ENCODE results near the gene SEMA5A. TPM values are rescaled to one million over a fixed set of nuclear protein-coding genes. Genes with fewer than 3 reads are reported as not detected.

Gene SEMA5A
- polyA plus RNA-seq, 3 donors, result not detected

DNA sequence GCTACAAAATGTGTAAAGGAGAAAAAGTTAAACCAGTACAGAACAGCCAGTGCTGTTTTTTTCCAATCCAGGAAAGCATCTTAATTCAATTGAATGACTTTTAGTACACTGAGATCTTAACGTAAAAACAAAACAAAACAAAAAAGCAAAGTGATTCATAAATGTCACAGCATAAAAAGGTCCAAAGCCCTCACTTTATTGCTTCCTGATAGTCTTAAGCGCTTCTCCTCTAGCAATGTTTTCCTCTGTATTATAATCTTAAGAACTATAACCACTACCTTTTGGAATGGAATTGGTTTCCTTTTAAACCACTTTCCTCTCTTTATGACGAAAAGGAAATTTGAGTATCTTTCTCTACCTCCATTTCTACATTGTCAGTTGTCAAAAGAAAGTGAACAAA, 91.4 kb downstream of the SEMA5A start:
- Histone ChIP-seq H3K36me3 (replicated peaks in 1 of 2; ENCODE audit: control insufficient read depth in 1 of 2, insufficient read depth in 2 of 2, low read length in 2 of 2) (no peaks in the 10 kb centered on the region), H3K4me2 (replicated peaks; ENCODE audit: extremely low read depth, low read length, poor library complexity, severe bottlenecking) (no peak overlapping the region), H3K79me2 (ENCODE audit: insufficient read depth, low read length) (no peaks in the 10 kb centered on the region), H4K20me1 (ENCODE audit: insufficient read depth, low read length) (no peaks in the 10 kb centered on the region), H3K4me1 (ENCODE audit: control insufficient read depth in 1 of 2, insufficient read depth in 2 of 2, low read length in 2 of 2) (no peaks in the 10 kb centered on the region), H2AFZ (ENCODE audit: insufficient read depth, low read depth, low read length, poor library complexity, severe bottlenecking) (no peak overlapping the region), H3K9ac (ENCODE audit: insufficient read depth, low read length, poor library complexity, severe bottlenecking) (no peak overlapping the region), H3K27me3 (ENCODE audit: control insufficient read depth in 2 of 2, insufficient read depth in 2 of 2, low read length in 2 of 2) (no peaks in the 10 kb centered on the region), H3K27ac (ENCODE audit: low read depth in 1 of 2, low read length in 2 of 2) (no peak overlapping the region), H3K4me3 (replicated peaks in 1 of 3; ENCODE audit: low read depth in 2 of 3, low read length in 3 of 3) (no peak overlapping the region), H3K9me3 (replicated peaks in 1 of 2; ENCODE audit: control insufficient read depth in 1 of 2, insufficient read depth in 1 of 2, low read length in 2 of 2) (peaks cover 9 to 10% of the 10 kb centered on the region in 2 donors)
- H3K4me3 Mint-ChIP-seq, result no peak overlapping the region
- no peaks in the 10 kb centered on the region for H3K4me1 Mint-ChIP-seq
- no peak for DNase-seq
- peaks cover 0 to 2% (median 0%) of the 10 kb centered on the region in 3 donors for H3K27me3 Mint-ChIP-seq (ENCODE audit: low read depth in 3 of 3)
- intact Hi-C loops (cut with micrococcal nuclease), result no loop called here
- peaks cover 2 to 14% (median 10%) of the 10 kb centered on the region in 7 donors for H3K9me3 Mint-ChIP-seq
- TF ChIP-seq, protein P1, sequence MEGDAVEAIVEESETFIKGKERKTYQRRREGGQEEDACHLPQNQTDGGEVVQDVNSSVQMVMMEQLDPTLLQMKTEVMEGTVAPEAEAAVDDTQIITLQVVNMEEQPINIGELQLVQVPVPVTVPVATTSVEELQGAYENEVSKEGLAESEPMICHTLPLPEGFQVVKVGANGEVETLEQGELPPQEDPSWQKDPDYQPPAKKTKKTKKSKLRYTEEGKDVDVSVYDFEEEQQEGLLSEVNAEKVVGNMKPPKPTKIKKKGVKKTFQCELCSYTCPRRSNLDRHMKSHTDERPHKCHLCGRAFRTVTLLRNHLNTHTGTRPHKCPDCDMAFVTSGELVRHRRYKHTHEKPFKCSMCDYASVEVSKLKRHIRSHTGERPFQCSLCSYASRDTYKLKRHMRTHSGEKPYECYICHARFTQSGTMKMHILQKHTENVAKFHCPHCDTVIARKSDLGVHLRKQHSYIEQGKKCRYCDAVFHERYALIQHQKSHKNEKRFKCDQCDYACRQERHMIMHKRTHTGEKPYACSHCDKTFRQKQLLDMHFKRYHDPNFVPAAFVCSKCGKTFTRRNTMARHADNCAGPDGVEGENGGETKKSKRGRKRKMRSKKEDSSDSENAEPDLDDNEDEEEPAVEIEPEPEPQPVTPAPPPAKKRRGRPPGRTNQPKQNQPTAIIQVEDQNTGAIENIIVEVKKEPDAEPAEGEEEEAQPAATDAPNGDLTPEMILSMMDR (IDR thresholded peaks at IDR 0.05), result no peak
- H3K36me3 Mint-ChIP-seq, result no peaks in the 10 kb centered on the region
- WGBS (ENCODE audit: insufficient coverage), result no CpG with 5 or more reads among the region's 3 CpGs
- H3K27ac Mint-ChIP-seq, result no peak overlapping the region

DNA sequence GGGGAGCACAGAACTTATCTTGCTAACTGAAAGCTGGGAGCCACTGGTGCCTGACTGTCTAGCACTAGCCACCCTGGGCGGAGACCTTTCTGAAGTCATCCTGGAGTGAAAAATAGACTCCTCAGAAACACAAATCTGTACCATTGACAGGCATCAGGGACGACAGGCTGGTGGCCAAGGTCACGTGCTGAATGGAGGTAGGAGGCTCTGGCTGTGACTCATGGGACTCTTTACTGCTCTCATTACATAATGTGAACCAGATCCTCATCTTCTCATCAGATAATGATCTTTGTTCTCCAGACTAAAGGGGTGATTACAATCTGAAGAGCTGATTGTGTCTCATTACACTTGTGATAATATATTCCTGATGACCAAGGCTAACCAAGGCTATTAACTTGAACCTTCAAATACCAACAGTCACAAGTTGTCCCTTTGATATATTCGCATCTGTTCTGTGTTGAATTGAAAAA, 91.8 kb downstream of the SEMA5A start:
- TF ChIP-seq, protein P1 (IDR thresholded peaks at IDR 0.05), result no peak
- intact Hi-C loops (cut with micrococcal nuclease), result no loop called here
- no peak overlapping the region for H3K4me3 ChIP-seq (replicated peaks in 1 of 3; ENCODE audit: low read depth in 2 of 3, low read length in 3 of 3)
- H3K4me2 ChIP-seq (replicated peaks; ENCODE audit: extremely low read depth, low read length, poor library complexity, severe bottlenecking), result no peak overlapping the region
- H3K9me3 Mint-ChIP-seq, result peaks cover under 1 to 19% (median 10%) of the 10 kb centered on the region in 7 donors
- H3K9me3 ChIP-seq (replicated peaks in 1 of 2; ENCODE audit: control insufficient read depth in 1 of 2, insufficient read depth in 1 of 2, low read length in 2 of 2), result peaks cover 5 to 10% of the 10 kb centered on the region in 2 donors
- no peaks in the 10 kb centered on the region for H3K36me3 ChIP-seq (replicated peaks in 1 of 2; ENCODE audit: control insufficient read depth in 1 of 2, insufficient read depth in 2 of 2, low read length in 2 of 2)
- no peaks in the 10 kb centered on the region for H3K36me3 Mint-ChIP-seq
- no peaks in the 10 kb centered on the region for H3K4me1 ChIP-seq (ENCODE audit: control insufficient read depth in 1 of 2, insufficient read depth in 2 of 2, low read length in 2 of 2)
- H3K9ac ChIP-seq (ENCODE audit: insufficient read depth, low read length, poor library complexity, severe bottlenecking), result no peak overlapping the region
- H3K4me1 Mint-ChIP-seq, result no peaks in the 10 kb centered on the region
- no peaks in the 10 kb centered on the region for H3K79me2 ChIP-seq (ENCODE audit: insufficient read depth, low read length)
- H3K27me3 ChIP-seq (ENCODE audit: control insufficient read depth in 2 of 2, insufficient read depth in 2 of 2, low read length in 2 of 2), result no peaks in the 10 kb centered on the region
- H3K27me3 Mint-ChIP-seq (ENCODE audit: low read depth in 3 of 3), result peaks cover 0 to 2% (median 0%) of the 10 kb centered on the region in 3 donors
- 100% methylated on average over 1 of the region's 4 CpGs for WGBS (ENCODE audit: insufficient coverage)
- H3K4me3 Mint-ChIP-seq, result no peak overlapping the region
- no peak overlapping the region for H2AFZ ChIP-seq (ENCODE audit: insufficient read depth, low read depth, low read length, poor library complexity, severe bottlenecking)
- no peak overlapping the region for H3K27ac ChIP-seq (ENCODE audit: low read depth in 1 of 2, low read length in 2 of 2)
- DNase-seq, result no peak
- H3K27ac Mint-ChIP-seq, result no peak overlapping the region
- no peaks in the 10 kb centered on the region for H4K20me1 ChIP-seq (ENCODE audit: insufficient read depth, low read length)
